GM19328 (cell line): Measurements from ENCODE around the gene ANKRD33.

ENCODE experiments used
- ATAC-seq: cut with Tn5 transposase; IDR thresholded peaks from one replicate; pipeline ENCODE4 v1.9.1; 2021; ENCODE audit warnings: mild to moderate bottlenecking, moderate library complexity; ENCODE audit not compliant: unreplicated experiment

Gene ANKRD33

GRCh38 chr12:51941011-51941581 lies 53.2 kb downstream of the ANKRD33 start:
- no peak for ATAC-seq
